Mammary epithelial cell (primary cell): ENCODE data around the gene QSER1.

Experiments
- EZH2 ChIP-seq: IDR thresholded peaks from 2 replicates; pipeline ENCODE4 v1.6.1; 2012; ENCODE audit warnings: low read length, inconsistent platforms, borderline replicate concordance
- TF ChIP-seq, protein P1 (sequence below), 2 donors: IDR thresholded peaks in 1 of 2; conservative IDR thresholded peaks in 1 of 2; 2 replicates each; pipeline ENCODE4 v1.5.1; 2011 to 2012; ENCODE audit warnings: inconsistent platforms in 2 of 2, low read length in 2 of 2, mild to moderate bottlenecking in 2 of 2, control low read depth in 1 of 2, low read depth in 1 of 2; ENCODE audit not compliant: insufficient read depth in 1 of 2; ENCODE audit errors: extremely low read depth in 1 of 2

DNA sequence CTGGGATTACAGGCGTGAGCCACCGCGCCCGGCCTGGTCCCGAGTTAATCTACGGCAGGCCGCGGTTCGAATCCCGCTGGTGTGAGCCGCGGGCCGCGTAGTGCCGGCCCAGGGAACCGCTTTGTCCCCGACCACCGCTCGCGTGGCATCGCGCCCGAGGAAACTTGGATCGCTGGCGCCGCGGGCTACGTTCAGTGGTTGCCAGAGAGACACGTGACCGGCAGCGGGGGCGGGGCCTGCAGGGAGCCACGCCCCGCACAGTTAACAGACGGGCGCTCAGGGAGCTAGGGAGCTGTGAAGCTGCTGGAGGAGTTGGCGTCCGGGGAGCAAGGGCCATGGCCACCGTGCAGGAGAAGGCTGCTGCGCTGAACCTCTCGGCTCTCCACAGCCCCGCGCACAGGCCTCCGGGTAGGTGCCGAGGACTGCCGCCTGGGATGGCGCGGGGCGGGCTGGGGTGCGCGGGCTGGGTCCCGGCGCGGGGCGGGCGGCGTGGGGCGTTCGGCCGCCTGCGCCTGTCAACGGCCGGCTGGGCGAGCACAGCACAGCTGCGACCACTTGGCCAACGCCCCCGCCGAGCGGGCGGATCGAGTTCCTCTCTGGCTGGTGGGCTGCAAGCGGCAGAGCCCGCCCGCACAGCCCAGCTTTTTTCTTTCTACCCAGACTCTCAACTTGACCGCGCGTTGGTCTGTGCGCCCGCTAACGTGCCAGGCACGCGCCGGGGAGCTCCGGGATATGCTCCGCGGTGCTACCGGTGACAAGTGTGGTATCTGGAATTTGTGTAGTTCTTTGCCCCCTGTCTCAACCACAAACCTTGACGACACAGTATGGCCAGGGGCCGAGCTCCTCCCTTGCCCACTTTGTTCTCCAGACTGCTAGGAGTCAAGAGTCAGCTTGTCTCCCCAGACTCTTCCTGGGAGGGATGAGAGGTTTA lies 123.3 kb downstream of the QSER1 start, which contains the start of gene DEPDC7:
- TF ChIP-seq, protein P1, sequence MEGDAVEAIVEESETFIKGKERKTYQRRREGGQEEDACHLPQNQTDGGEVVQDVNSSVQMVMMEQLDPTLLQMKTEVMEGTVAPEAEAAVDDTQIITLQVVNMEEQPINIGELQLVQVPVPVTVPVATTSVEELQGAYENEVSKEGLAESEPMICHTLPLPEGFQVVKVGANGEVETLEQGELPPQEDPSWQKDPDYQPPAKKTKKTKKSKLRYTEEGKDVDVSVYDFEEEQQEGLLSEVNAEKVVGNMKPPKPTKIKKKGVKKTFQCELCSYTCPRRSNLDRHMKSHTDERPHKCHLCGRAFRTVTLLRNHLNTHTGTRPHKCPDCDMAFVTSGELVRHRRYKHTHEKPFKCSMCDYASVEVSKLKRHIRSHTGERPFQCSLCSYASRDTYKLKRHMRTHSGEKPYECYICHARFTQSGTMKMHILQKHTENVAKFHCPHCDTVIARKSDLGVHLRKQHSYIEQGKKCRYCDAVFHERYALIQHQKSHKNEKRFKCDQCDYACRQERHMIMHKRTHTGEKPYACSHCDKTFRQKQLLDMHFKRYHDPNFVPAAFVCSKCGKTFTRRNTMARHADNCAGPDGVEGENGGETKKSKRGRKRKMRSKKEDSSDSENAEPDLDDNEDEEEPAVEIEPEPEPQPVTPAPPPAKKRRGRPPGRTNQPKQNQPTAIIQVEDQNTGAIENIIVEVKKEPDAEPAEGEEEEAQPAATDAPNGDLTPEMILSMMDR (conservative IDR thresholded peaks at IDR 0.05 in 1 of 2, IDR thresholded peaks at IDR 0.05 in 1 of 2; ENCODE audit: extremely low read depth in 1 of 2, insufficient read depth in 1 of 2, low read depth in 1 of 2, low read length in 2 of 2): no peak
- no peak for TF ChIP-seq EZH2
